Large intestine (tissue), 3 donors: ENCODE data around the gene ZNF334. TPM values are rescaled to one million over a fixed set of nuclear protein-coding genes. Genes with fewer than 3 reads are reported as not detected.
A peak's percentile ranks its signal among the peaks of the same experiment; 100 is the strongest.

Source experiments
- DNase-seq, 2 donors: peaks; one replicate each; pipeline versions ENCODE4 v3.0.0 to v3.0.0-alpha.2; 2013
- H3K27ac ChIP-seq: one replicate; pipeline ENCODE4 v1.5.1; 2013; ENCODE audit warnings: low read length
- H3K27me3 ChIP-seq: 2 replicates; pipeline ENCODE4 v1.6.1; 2013; ENCODE audit warnings: low read length; ENCODE audit not compliant: control insufficient read depth, insufficient read depth
- H3K36me3 ChIP-seq: 2 replicates; pipeline ENCODE4 v1.6.1; 2013; ENCODE audit warnings: low read length; ENCODE audit not compliant: control insufficient read depth, insufficient read depth
- H3K4me1 ChIP-seq: one replicate; pipeline ENCODE4 v1.6.1; 2013; ENCODE audit warnings: low read length; ENCODE audit not compliant: control insufficient read depth, insufficient read depth
- H3K4me3 ChIP-seq: one replicate; pipeline ENCODE4 v1.5.1; 2013; ENCODE audit warnings: low read length
- H3K9me3 ChIP-seq: one replicate; pipeline ENCODE4 v1.6.1; 2013; ENCODE audit warnings: mild to moderate bottlenecking, low read depth, low read length, moderate library complexity; ENCODE audit not compliant: control insufficient read depth
- WGBS: methylation state at CpG from one replicate; pipeline ENCODE4 v1.1.5; 2013; ENCODE audit warnings: low lambda C conversion rate; ENCODE audit not compliant: insufficient coverage; 5-methylcytosine and 5-hydroxymethylcytosine counted together
- polyA plus RNA-seq: library from polyadenylated mRNA; unstranded; fragments of 120-200 nt; gene quantifications from one replicate; pipeline ENCODE4 v1.2.1, GENCODE V29; 2013

ZNF334 gene
- polyA plus RNA-seq, 1 donor, result 29.6 TPM

GRCh38 chr20:46461808-46462207, 51.6 kb downstream of the ZNF334 start:
- DNase-seq, result no peak
- H3K27ac ChIP-seq, result no peak overlapping the region
- H3K4me3 ChIP-seq, result no peak overlapping the region
- no peaks in the 10 kb centered on the region for H3K36me3 ChIP-seq
- peaks cover 5% of the 10 kb centered on the region for H3K9me3 ChIP-seq
- H3K4me1 ChIP-seq, result peaks cover 2% of the 10 kb centered on the region
- WGBS, result no CpG with 5 or more reads among the region's 3 CpGs
- no peaks in the 10 kb centered on the region for H3K27me3 ChIP-seq

GRCh38 chr20:46458866-46459750, 54.3 kb downstream of the ZNF334 start:
- no peaks in the 10 kb centered on the region for H3K27me3 ChIP-seq
- H3K36me3 ChIP-seq, result no peaks in the 10 kb centered on the region
- no peak overlapping the region for H3K27ac ChIP-seq
- 55% methylated on average over 2 of the region's 36 CpGs for WGBS
- peaks cover 7% of the 10 kb centered on the region for H3K9me3 ChIP-seq
- peaks cover 2% of the 10 kb centered on the region for H3K4me1 ChIP-seq
- peak overlapping the region; percentile 43 for H3K4me3 ChIP-seq
- peak; percentile 59 to 83 for DNase-seq

GRCh38 chr20:46456255-46457028, 56.9 kb downstream of the ZNF334 start:
- peaks cover 2% of the 10 kb centered on the region for H3K4me1 ChIP-seq
- no peaks in the 10 kb centered on the region for H3K27me3 ChIP-seq
- no peak for DNase-seq
- H3K27ac ChIP-seq, result no peak overlapping the region
- WGBS, result 84% methylated on average over 4 of the region's 5 CpGs
- H3K9me3 ChIP-seq, result peaks cover 7% of the 10 kb centered on the region
- no peak overlapping the region for H3K4me3 ChIP-seq
- H3K36me3 ChIP-seq, result no peaks in the 10 kb centered on the region

GRCh38 chr20:46455729-46456128, 57.6 kb downstream of the ZNF334 start:
- Histone ChIP-seq H3K27ac (no peak overlapping the region), H3K36me3 (no peaks in the 10 kb centered on the region), H3K9me3 (peaks cover 7% of the 10 kb centered on the region), H3K27me3 (no peaks in the 10 kb centered on the region), H3K4me1 (peaks cover 2% of the 10 kb centered on the region), H3K4me3 (no peak overlapping the region)
- whole genome bisulfite sequencing, result 100% methylated on average over 1 of the region's 2 CpGs
- DNase-seq, result no peak

Other genes starting within 250 kb of the ZNF334 start
- 0.37 TPM for gene CDH22, start 205.1 kb downstream of the ZNF334 start, polyA plus RNA-seq
- gene ELMO2, start 106.9 kb downstream of the ZNF334 start, polyA plus RNA-seq, result 40.2 TPM
- not detected for gene OCSTAMP, start 37.1 kb upstream of the ZNF334 start, polyA plus RNA-seq
- gene SLC13A3, start 137.9 kb upstream of the ZNF334 start, polyA plus RNA-seq, result 3.7 TPM
- gene TP53RK, start 175.9 kb upstream of the ZNF334 start, polyA plus RNA-seq, result 13.1 TPM
- 13.0 TPM for gene SLC2A10, start 196.1 kb upstream of the ZNF334 start, polyA plus RNA-seq